Keratinocyte (primary cell): ENCODE data around the gene CACNB2. TPM values are rescaled to one million over a fixed set of nuclear protein-coding genes. Genes with fewer than 3 reads are reported as not detected.

ENCODE experiments used
- DNase-seq: peaks from one replicate; pipeline ENCODE4 v3.0.0-alpha.2; 2011; ENCODE audit warnings: low read depth, missing footprints, low spot score
- FAIRE-seq: peaks from 2 replicates; lab custom pipeline; 2011; peaks lifted over from hg19 to GRCh38; lab: Jason Lieb, UNC
- H2AFZ ChIP-seq: 2 replicates; pipeline ENCODE4 v1.6.0; 2012; ENCODE audit warnings: low read length, control low read depth, inconsistent platforms; ENCODE audit not compliant: control insufficient read depth
- H3K27ac ChIP-seq: 2 replicates; pipeline ENCODE4 v1.5.1; 2011; ENCODE audit warnings: low read length; ENCODE audit not compliant: control insufficient read depth, insufficient read depth
- H3K27me3 ChIP-seq: 3 replicates; pipeline ENCODE4 v1.6.0; 2011; ENCODE audit warnings: low read length; ENCODE audit not compliant: control insufficient read depth, insufficient read depth; ENCODE audit errors: extremely low read depth
- H3K36me3 ChIP-seq, 2 experiments: 2 replicates in 1 of 2; 3 replicates in 1 of 2; pipeline ENCODE4 v1.5.1; 2011; ENCODE audit warnings: low read length in 2 of 2, mild to moderate bottlenecking in 1 of 2; ENCODE audit not compliant: control insufficient read depth in 2 of 2, insufficient read depth in 2 of 2; ENCODE audit errors: extremely low read depth in 1 of 2
- H3K4me1 ChIP-seq: 3 replicates; pipeline ENCODE4 v1.5.1; 2011; ENCODE audit warnings: low read length; ENCODE audit not compliant: control insufficient read depth, insufficient read depth; ENCODE audit errors: extremely low read depth
- H3K4me2 ChIP-seq: 3 replicates; pipeline ENCODE4 v1.6.0; 2011; ENCODE audit warnings: low read depth, low read length; ENCODE audit not compliant: control insufficient read depth, insufficient read depth; ENCODE audit errors: extremely low read depth
- H3K4me3 ChIP-seq, 3 experiments: fragments of 200-600 bp in 1 of 3; sonication (generic) in 1 of 3; 2 replicates in 2 of 3; 3 replicates in 1 of 3; pipeline ENCODE4 v1.5.1; 2011 to 2016; ENCODE audit warnings: low read length in 3 of 3, mild to moderate bottlenecking in 3 of 3, control low read depth in 2 of 3, inconsistent platforms in 1 of 3, low read depth in 1 of 3, mixed read lengths in 1 of 3, mixed run types in 1 of 3, moderate library complexity in 1 of 3; ENCODE audit not compliant: control insufficient read depth in 2 of 3, insufficient read depth in 2 of 3; ENCODE audit errors: extremely low read depth in 1 of 3
- H3K79me2 ChIP-seq: 2 replicates; pipeline ENCODE4 v1.6.0; 2012; ENCODE audit warnings: low read length; ENCODE audit not compliant: control insufficient read depth, insufficient read depth
- H3K9ac ChIP-seq: 3 replicates; pipeline ENCODE4 v1.6.0; 2011; ENCODE audit warnings: low read length; ENCODE audit not compliant: control insufficient read depth, insufficient read depth; ENCODE audit errors: extremely low read depth
- H3K9me1 ChIP-seq: 3 replicates; pipeline ENCODE4 v1.6.0; 2011; ENCODE audit warnings: low read length; ENCODE audit not compliant: control insufficient read depth, insufficient read depth; ENCODE audit errors: extremely low read depth
- H3K9me3 ChIP-seq: 2 replicates; pipeline ENCODE4 v1.5.1; 2012; ENCODE audit warnings: low read depth, low read length; ENCODE audit not compliant: control insufficient read depth
- H4K20me1 ChIP-seq: 3 replicates; pipeline ENCODE4 v1.6.0; 2011; ENCODE audit warnings: low read length; ENCODE audit not compliant: control insufficient read depth, insufficient read depth; ENCODE audit errors: extremely low read depth
- EZH2 ChIP-seq: IDR thresholded peaks from one replicate; pipeline ENCODE4 v1.6.1; 2012; ENCODE audit warnings: inconsistent platforms, mild to moderate bottlenecking, low read length, moderate library complexity
- dilution Hi-C: fragments of 300-500 bp; cut with MboI; formaldehyde crosslinking; loops from one replicate; pipeline ENCODE4 v1.7.0; 2020; ENCODE audit warnings: low sequenced_read_pairs; ENCODE audit not compliant: extremely low pct_ligation_motif_present
- polyA plus RNA-seq, 5 experiments: library from polyadenylated mRNA; depleted of rRNA in 3 of 5; stranded (reverse) in 3 of 5; stranded (forward) in 1 of 5; unstranded in 1 of 5; fragments of >200 nt; gene quantifications; 1 replicate in 1 of 5; 2 replicates in 3 of 5; 3 replicates in 1 of 5; pipeline versions ENCODE4 v1.2.1 to v1.2.3, GENCODE V29; 2011 to 2012; ENCODE audit warnings: missing spikeins in 2 of 5, low read depth in 1 of 5, low replicate concordance in 1 of 5
- TF ChIP-seq, protein P1 (sequence below), 3 experiments: IDR thresholded peaks in 1 of 3; conservative IDR thresholded peaks in 1 of 3; optimal IDR thresholded peaks in 1 of 3; 2 replicates in 2 of 3; 3 replicates in 1 of 3; pipeline versions ENCODE3 to v1.5.1; 2011; ENCODE audit warnings: low read length in 3 of 3, mild to moderate bottlenecking in 3 of 3, moderate library complexity in 2 of 3, control low read depth in 1 of 3, inconsistent platforms in 1 of 3; ENCODE audit not compliant: insufficient read depth in 2 of 3; ENCODE audit errors: extremely low read depth in 1 of 3

The CACNB2 gene
- polyA plus RNA-seq, 1 donor (not counting 4 experiments of a cell fraction or from before 2014, with no cell fraction given): 0.03 TPM

DNA sequence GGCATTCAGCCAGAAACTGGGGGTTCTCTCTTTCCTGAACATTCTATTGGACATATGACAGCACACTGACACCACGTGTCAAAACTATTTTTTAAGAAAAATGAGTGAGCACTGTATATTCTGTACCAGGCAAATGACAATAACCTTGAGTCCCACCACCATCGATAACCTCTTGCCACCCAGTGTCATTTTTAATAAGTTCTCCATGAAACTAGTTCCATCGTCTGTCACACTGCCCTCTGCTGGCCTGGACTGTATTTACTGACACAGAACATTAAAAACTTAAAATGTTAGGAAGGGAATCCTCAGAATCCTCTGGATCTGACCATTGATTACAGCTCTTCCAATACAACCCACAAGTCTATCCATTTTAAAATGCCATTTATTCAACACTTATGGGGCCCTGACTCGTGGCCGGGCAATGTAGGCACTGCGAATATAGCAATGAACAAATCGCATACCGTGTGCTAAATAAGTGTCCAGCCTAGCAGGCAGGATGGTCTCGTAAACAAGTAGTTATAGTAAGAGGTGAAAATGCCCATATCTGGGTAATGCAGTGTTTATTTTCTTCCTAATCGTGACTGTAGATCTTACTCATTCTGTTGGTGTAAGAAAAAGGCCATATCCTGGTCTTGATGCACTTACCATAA, 35.9 kb upstream of the CACNB2 start:
- Histone ChIP-seq H3K4me1 (no peaks in the 10 kb centered on the region), H3K27ac (no peak overlapping the region), H3K4me3 (no peak overlapping the region), H3K9me1 (no peaks in the 10 kb centered on the region), H3K79me2 (no peaks in the 10 kb centered on the region), H2AFZ (no peak overlapping the region), H3K9ac (no peak overlapping the region), H3K9me3 (no peaks in the 10 kb centered on the region), H3K4me2 (no peak overlapping the region), H4K20me1 (no peaks in the 10 kb centered on the region), H3K27me3 (peaks cover 4% of the 10 kb centered on the region), H3K36me3 (no peaks in the 10 kb centered on the region)
- peak; percentile 91 for FAIRE-seq
- no peak for DNase-seq
- dilution Hi-C loops: no loop called here
- no peak for TF ChIP-seq EZH2
- TF ChIP-seq, protein P1, sequence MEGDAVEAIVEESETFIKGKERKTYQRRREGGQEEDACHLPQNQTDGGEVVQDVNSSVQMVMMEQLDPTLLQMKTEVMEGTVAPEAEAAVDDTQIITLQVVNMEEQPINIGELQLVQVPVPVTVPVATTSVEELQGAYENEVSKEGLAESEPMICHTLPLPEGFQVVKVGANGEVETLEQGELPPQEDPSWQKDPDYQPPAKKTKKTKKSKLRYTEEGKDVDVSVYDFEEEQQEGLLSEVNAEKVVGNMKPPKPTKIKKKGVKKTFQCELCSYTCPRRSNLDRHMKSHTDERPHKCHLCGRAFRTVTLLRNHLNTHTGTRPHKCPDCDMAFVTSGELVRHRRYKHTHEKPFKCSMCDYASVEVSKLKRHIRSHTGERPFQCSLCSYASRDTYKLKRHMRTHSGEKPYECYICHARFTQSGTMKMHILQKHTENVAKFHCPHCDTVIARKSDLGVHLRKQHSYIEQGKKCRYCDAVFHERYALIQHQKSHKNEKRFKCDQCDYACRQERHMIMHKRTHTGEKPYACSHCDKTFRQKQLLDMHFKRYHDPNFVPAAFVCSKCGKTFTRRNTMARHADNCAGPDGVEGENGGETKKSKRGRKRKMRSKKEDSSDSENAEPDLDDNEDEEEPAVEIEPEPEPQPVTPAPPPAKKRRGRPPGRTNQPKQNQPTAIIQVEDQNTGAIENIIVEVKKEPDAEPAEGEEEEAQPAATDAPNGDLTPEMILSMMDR (optimal IDR thresholded peaks at IDR 0.05 in 1 of 3, IDR thresholded peaks at IDR 0.05 in 1 of 3, conservative IDR thresholded peaks at IDR 0.05 in 1 of 3; ENCODE audit: extremely low read depth in 1 of 3, insufficient read depth in 2 of 3, low read length in 3 of 3): peak; percentile 46 to 67 (median 62)

DNA sequence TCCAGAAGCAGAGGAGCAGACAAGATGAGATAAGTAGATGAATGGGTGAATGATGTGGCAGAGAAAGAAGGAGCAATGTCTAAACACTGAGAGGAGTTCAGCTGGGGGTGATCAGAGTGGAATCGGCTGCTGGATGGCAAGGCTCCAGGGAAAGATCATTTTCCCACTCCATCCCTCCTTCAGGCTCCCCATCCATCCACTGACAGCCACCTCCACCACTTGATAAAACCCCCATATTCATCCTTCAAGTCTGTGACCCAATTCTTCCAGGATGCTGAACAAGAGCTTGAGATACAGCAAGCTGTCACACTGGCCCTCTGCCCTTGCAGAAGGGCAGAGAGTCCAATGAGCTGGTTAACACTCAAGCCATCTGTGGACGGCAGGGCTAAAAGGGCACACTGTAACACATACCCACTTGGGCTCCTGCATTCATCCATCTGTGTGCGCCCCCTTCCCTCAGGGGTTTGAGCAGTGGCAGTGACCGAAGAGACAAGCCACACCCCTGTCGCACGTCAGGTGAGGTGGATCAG, 30.8 kb upstream of the CACNB2 start:
- H2AFZ ChIP-seq: no peak overlapping the region
- no peak overlapping the region for H3K4me3 ChIP-seq
- peaks cover 7% of the 10 kb centered on the region for H3K27me3 ChIP-seq
- no peak for DNase-seq
- no peaks in the 10 kb centered on the region for H3K4me1 ChIP-seq
- H3K79me2 ChIP-seq: no peaks in the 10 kb centered on the region
- no peak for FAIRE-seq
- H3K27ac ChIP-seq: no peak overlapping the region
- H4K20me1 ChIP-seq: no peaks in the 10 kb centered on the region
- TF ChIP-seq EZH2: no peak
- TF ChIP-seq, protein P1 (optimal IDR thresholded peaks at IDR 0.05 in 1 of 3, IDR thresholded peaks at IDR 0.05 in 1 of 3, conservative IDR thresholded peaks at IDR 0.05 in 1 of 3; ENCODE audit: extremely low read depth in 1 of 3, insufficient read depth in 2 of 3, low read length in 3 of 3): no peak
- H3K9me1 ChIP-seq: no peaks in the 10 kb centered on the region
- dilution Hi-C loops: no loop called here
- no peaks in the 10 kb centered on the region for H3K36me3 ChIP-seq
- H3K9me3 ChIP-seq: no peaks in the 10 kb centered on the region
- no peak overlapping the region for H3K4me2 ChIP-seq
- H3K9ac ChIP-seq: no peak overlapping the region
